ENCODE results near the gene CUBN.
A peak's percentile ranks its signal among the peaks of the same experiment; 100 is the strongest.

CUBN gene

DNA sequence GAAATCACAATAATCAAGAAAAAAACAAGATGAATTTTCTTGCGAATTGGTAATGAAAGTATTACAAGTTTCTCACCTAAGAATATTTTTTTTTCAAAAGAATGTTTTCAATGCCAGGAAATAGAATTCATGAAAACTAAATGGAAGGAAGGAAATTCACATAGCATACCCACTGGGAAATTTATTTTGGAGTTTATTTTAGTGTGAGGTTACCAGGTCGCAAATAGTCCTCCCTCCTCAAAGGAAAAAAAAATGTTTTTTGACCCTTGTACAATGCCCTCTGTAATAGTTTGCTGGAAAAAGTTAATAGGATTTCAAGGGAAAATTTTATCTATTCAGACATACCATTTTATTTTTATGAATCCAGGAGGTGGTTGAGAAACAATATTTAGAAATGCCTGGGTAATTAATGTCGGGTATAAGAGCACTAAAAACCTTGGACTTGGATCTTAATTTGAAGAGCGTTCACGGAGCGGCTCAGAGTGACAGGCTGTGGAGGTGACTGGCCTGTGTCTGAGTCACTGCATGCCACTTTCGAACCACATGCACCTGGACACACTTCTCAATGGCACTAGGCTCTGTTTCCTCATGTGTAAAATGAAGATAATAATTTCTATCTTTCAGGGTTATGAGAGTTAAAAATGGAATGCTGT, 28.2 kb downstream of the CUBN start:
- DNase-seq, result no peak

DNA sequence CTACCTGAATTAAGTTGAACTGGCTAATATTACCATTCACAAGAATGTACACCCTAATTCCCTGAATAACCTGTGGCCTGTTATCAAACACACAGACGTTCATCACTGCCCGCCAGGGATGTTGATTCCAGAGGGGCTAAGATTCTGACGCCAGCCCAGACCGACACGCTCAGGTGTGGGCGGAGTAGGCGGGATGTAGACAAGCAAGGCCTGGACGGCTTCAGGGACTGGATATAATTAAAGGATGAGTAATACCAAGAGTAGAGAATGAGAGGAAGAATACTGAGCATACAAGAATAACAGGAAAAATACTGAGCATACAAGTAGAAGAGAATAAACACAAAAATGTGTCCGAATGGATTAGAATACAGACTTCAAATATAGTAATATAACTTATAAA, 29.0 kb downstream of the CUBN start:
- no peak for DNase-seq

DNA sequence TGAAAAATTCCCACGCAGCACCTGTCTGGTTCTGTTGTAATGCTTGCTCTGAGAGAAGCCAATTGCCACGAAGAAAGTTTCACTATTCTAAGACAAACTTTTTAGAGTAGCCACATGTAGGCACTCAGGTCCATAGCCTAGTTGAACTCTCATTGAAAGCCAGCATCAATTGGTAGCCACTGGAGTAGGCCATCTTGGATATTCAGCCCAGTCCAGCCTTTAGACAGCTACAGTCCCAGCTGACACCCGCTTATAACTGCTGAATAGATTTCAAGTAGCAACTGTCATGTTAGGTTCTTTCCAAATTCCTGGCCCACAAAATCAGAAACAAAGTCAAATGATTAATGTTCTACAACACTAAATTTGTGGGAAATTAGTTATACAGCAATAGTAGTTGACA, 31.6 kb downstream of the CUBN start:
- DNase-seq, result no peak

DNA sequence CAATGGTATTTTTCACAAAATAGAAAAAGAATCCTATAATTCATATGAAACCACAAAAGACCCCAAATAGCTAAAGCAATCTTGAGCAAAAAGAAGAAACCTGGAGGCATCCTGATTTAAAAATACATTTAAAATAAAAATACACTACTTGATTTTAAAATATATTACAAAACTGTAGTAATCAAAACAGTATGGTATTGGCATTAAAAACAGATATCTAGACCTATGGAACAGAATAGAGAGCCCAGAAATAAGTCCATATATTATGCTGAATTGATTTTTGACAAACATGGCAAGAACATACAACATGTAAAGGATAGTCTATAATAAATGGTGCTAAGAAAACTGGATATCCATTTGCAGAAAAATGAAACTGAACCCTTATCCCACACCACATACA, 34.8 kb downstream of the CUBN start:
- no peak for DNase-seq

DNA sequence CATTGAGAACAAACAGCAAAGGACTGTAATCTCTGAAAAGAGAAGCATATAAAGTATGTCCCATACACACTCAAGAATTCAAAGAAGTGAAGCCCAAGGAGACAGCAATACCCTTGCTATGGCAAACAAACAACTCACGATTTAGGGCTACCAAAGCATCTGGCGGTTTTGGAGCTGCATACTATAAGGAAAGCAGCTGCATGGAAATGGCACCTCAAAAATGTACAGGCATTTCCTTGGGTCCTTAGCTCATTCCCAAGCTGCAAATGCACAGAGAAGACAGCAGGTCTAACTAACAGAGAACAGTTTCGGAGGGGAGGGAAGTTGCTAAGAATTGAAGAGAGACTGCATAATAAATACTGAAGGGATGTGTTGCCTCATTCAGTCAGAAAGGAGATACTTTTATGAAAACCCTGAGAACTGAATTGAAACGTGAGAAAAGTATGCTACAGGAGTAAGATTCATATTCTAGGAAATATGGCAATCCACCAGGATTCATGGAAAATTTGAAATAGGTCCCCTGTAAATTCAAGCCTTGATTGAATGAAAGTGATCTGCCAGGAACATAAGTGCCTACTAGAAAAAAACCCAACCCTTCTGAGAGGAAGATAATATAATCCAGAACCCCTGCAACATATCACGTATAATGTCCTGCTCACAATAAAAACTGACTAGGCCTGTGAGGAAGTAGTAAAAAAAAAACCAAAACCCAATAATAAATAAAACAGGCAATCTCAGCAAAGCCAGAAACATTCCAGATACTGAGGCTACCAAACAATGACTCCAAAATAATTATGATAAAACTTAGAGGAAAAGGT, 36.4 kb downstream of the CUBN start:
- no peak for DNase-seq

DNA sequence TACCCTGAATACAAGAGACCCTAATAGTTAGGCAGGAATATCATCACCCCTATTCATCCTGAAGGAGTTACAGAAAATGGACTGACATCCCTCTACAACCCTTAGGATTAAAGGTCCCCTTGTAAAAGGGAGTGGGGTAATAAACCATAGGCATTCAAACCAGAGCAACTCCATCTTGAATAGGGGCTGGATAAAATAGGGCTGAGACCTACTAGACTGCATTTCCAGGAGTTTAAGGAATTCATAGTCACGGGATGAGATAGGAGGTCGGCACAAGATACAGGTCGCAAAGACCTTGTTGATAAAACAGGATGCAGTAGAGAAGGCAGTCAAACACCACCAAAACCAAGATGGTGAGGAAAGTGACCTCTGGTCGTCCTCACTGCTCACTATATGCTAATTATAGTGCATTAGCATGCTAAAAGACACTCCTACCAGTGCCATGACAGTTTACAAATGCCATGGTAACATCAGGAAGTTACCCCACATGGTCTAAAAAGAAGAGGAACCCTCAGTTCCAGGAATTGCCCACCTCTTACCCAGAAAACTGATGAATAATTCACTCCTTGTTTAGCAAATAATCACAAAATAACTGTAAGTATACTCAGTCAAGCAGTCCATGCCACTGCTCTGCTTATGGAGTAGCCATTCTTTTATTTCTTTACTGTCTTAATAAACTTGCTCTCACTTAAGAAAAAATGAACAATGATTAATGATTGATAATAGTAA, 37.2 kb downstream of the CUBN start:
- no peak for DNase-seq

DNA sequence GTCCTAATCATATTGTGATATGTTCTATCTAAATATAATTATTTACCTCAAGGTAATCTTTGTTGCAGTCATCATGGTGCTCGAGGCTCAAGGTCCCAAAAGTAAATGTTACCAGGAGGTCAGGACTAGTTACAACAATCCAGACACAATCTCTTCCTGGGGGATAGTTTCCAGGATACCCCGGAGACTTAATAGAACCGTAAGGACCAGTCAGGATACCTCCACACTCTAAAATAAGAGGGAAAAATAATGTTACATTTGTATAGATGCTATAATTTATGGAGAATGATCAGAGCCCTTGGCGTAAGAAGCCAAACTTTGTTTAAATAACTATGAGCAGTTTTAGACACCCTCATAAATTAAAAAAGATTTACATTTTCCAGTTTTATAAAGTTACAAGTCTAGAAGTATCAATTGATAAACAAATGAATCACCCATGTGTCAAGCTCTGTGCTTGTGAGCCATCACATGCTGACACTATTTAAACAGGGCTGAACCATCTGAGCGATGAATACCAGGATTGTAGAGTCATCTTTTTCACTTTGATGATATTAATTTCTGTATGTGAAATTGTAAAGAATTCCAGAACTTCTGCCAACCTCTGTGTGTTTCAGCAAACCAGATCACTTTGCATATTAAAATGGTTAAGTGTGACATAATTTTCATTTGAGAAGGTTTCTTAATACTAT, 41.3 kb downstream of the CUBN start:
- peak; percentile 91 for DNase-seq

DNA sequence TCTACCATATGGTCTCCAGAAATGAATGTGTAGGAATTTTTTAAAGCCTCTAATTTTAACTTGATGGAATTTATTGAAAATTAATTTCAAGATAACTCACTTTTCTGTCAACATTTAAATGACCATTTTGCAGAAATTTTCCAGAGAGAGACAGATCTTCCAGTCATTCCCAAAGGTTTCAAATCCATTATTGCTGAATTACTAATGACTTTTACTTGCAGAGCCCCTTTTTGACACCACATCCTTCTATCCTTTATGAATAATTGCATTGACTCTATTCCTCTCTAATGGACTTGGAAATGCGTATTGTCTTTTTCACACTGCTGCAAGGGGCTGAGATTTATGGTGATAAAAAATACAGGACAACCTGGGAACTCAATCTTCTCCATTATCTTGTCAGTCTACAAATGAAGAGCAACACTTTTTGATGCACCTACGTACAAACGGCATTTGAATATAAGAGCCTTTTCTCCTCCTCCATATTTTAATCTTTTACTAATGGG, 42.7 kb downstream of the CUBN start:
- no peak for DNase-seq

DNA sequence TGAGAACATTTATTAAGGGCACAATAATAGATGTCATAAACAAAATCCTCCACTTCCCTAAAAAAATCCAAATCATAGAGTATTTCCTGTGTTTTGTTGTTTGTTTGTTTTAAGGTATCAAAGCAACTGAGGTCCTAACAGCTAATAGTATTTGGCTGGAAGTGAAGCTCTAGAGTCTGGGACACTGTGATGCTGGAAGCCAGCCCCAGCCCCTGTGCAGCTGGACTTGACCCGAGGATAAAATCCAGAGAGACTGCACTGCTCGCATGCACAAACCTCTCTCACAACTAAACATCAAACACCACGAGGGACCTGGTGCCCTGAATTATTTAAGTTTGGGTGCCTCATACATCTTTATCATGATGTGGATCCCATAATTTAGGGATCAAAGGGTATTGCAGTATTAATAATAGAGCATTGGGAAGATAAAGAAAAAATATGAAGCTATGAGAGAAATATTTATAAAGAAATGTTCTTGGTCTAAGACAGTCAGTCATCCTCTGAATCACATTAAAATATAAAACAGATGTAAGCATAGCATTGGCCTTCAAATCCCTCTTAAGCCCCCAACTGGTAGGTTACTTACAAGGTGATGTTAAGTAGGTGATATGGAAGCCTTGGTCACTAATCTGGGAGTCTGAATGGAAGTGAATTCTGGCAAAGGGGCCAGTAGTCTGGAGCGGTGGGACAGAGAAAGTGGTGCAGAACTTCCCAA, 44.4 kb downstream of the CUBN start:
- DNase-seq, result peak; percentile 60

DNA sequence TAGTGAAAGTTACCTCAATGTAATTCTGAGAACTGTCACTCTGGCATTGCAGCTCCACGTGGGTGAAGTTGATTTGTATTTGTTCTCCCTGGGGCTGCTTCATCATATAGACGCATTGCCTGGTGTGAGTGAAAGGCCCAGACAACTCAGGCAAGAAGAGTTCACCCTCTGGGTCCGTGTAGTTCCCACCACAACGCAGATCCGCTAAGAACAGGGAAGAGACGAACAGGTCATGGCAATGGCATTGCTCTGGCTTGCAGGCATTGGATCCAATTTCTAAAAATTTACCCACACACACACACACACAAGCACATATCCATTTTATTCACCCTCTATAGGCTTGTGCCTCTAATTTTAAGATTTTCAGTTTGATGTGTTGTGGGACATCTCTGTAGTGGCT, 45.4 kb downstream of the CUBN start:
- peak; percentile 42 for DNase-seq

DNA sequence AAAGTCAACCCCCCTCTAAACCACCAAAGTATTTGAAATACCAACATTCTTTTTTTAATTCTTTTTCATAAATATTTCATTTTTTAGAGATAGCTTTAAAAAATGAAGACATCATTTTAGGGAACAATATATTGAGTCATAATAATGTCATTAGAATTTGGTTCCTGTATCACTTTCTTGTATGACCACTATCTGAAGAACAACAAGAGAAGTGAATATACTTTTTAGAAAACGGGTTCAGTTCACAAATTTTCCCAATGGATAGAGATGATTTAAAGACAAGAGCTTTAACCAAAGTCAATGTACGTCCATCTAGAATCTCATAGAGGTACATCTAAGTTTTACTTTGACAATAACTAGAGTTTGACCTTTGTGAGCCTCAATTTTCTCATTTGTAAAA, 48.2 kb downstream of the CUBN start:
- DNase-seq, result no peak

DNA sequence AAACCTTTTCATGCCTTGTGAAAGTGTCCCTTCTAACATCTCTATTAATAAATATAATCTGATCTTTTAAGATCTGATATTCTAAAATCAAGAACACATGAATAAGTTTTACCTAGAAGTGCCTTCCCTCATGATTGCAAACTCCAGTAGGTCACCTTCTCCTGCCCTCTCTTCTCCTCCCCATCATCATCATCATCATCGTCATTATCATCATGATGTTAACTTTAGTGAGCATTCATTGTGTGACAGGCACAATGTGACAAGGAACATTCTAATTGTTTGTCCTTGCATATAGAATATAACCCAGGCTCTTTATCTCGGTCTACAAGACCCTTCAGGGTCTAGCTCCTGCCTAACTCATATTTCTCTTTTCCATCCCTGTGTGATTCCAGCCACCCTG, 51.7 kb downstream of the CUBN start:
- no peak for DNase-seq

DNA sequence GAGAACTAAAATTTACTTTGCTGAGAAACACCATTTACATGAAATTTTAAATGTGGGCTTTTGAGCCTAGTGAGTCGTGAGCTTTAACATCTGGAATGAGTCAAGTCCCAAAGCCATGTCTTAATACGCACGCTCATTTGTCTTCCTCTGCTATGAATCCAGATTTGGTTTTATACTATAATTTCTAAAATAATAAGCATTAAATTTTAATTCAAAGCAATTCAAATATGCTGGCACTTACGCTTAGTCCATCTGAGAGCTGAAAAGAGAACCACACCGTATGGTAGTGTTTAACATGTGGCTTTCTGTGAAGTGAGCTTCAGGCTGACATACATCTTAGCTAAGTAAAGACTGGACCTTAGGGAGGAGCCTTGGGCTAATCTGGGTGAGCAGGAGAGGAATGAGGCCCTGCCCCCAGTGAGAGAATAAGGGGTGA, 52.2 kb downstream of the CUBN start:
- DNase-seq, result peak; percentile 65

DNA sequence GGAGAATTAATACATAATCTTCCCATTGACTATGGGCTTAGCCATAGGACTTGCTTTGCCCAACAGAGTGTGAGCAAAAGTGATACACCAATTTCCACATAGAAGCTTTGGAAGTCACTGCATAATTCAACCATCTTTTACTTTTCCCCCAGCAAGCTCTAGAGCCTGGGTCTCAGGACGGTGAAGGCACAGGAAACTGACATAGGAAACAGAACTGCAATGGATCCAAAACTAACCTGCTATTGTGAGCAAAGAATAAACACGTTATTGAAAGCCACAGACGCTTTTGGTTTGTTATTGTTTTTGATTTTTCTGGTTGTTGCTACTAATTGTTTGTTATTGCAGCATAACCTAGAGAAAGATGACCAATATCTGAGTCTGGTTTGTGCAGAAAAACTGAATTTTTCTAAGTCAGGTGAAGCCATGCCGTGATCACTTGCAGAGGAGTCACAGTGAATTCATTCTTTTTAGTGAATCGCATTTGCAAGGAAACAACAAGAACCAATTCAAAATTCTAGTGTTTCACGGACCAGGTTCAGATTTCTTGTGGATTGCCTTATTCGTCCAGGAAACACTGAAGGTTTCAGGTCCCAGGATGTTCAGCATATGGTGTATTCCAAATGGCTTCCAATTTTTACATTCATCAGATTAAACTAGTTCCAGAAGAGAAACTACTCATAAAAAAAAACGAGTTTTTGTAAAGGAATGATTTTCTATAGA, 52.8 kb downstream of the CUBN start:
- no peak for DNase-seq

DNA sequence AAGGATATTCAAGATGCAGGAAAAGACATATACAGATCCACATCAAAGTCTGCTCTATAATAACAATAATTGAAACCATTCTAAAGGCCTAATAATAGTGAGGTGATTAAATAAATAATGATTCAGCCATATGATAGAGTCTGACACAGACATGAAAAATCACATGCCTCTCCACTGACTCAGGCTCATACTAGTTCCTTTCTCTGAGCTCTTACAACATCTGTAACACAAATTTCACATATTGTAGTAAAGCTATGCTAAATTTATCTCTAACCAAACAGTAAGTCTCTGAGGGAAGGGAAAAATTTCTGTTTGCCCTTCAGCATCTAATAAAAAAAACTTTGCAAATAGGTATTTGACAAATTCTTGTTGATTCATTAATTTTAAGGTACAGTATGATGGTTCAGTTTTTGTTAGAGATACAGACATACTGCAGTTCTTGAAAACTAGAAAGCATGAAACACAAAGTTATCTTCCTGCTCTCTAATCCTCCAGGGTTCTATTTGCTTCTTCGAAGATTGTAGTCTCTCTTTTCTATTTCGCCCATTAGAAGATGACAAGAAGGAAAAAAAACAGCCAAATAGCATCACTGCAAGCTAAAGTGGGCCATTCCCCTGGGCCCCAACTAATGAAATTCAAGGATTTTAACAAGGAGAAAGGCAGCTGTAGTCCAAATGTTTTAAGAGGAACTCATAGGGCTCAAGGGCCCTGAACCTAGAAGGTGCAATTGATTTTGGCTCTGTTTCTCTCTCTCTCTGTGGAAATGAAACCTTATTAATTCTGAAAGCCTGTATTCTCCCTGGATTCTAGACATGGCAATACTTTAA, 53.9 kb downstream of the CUBN start:
- peak; percentile 97 for DNase-seq

DNA sequence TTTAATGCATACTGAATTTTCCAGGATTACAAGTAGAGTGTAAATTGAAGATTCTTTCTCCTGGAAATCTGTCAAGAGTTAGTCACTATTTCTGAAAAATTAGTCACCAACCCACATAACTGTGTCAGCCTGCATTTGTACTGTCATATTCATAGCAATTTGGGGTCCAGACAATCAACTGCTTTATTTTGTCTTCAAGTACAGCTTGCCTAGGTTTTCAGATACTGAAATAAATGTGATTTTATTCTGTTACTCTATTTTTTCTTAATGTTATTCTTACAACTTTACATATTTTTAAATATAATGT, 55.1 kb downstream of the CUBN start:
- DNase-seq, result peak; percentile 88

DNA sequence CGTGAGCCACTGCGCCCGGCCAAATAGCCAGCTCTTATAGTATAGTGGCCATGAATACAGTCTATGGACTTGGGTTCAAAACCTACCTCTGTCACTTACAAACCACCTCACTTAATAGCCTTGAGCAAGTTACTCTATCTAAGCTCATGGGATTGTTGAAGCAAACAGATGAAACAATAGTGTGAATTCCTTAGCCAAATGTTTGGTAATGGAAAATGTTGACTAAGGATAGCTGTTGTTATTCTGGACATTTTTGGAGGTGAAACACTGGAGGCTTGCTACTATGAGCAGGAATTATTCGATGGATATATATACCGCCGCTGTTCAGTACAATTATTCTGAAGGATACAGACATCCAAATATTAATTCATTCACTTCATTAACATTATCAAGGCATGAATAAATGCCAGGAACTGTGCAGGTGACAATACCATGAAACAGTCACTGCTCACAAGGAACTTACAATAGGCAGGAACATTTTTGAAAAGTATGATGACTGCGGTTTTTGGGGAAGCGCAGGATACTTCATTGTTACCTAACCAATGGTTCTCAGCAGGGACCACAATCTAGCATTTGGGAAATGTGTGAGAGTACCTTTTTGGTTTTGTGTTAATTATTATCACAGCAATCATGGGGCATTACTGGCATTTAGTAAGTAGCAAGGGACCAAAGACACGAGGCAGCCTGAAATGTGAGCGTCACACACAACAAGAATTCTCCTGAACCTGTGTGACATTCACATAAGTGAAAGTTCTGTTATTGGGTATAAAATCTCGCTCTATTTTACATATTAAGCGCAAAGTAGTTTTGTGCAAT, 55.7 kb downstream of the CUBN start:
- DNase-seq, result no peak

DNA sequence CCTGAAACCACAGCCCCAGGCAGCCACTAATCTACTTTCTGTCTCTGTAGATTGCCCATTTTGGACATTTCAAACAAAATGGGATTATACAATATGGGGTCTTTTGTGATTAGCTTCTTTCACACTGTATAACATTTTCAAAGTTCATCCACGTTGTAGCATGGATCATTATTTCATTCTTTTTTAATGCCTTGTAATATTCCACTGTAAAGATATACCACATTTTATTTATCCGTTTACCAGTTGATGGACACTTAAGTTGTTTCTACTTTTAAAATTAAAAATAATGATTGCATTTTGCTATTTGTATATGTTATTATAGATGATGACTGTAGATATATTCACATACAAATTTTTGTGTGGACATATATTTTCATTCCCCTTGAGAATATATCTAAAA, 60.7 kb downstream of the CUBN start:
- no peak for DNase-seq

DNA sequence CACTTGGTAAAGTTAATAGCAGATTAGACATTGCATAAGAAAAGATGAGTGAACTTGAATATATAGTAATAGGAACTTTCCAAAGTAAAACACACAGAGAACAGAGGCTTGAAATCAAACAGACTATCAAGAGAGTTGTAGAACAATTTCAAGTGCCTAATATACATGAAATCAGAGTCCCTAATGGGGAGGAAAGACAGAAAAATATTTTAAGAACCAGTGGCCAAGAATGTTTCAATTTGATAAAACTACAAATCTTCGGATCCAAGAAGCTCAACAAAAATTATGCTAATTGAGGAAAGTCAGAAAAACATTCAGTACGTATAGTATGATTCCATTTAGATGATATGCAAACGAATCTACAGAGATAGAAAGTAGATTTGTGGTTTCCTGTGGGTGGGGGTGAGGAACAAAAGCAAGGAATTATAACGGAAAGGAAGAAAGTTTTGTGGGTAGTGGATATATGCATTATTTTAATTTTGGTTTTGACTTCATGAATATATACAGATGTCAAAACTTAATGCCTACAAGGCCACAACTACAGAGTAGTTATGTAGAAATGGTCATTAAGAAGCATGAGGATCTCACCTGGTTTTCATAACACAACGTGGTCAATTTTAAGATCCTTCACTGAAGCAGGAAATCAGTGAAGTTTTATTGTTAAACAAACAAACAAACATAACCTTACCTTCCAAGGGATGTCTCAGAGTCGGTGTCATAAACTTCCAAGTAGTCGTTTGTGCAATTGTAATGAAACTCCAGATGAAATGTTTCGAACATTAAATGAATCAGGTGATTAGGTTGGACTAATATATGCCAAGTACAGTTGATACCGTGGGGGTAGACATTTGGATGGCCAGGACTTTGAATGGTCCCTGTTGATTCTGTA, 62.0 kb downstream of the CUBN start:
- peak; percentile 77 for DNase-seq
